K562 treated with DMSO at 1 percent for 24 hours (cell line): ENCODE data around the gene P2RX1. TPM values are rescaled to one million over a fixed set of nuclear protein-coding genes. Genes with fewer than 3 reads are reported as not detected.

Source experiments
- total RNA-seq: library from RNA; unstranded; fragments of 300-600 nt; gene quantifications from 2 replicates; pipeline ENCODE4 v1.2.3, GENCODE V29; 2022; ENCODE audit warnings: low read depth; ENCODE audit not compliant: insufficient read depth

P2RX1 gene
- 15.4 and 18.2 TPM in 2 replicates for total RNA-seq

GRCh38 chr17:3915995-3916696 is at the start of gene P2RX1:
TSS of gene P2RX1 (minus strand) at chr17:3916465. CDS start at chr17:3916225, 240 bp downstream.

GRCh38 chr17:3964203-3965117 is 48.2 kb upstream of the P2RX1 start, which contains the start of gene ATP2A3:
TSS of gene ATP2A3 (minus strand) at chr17:3964437. CDS start at chr17:3964291, 146 bp downstream.

GRCh38 chr17:3893003-3893719 is 23.1 kb downstream of the P2RX1 start, which contains the start of gene CAMKK1:
TSS of gene CAMKK1 (minus strand) at chr17:3893053. CDS start at chr17:3885687, 7,366 bp downstream.

Other genes with a start within 250 kb of the P2RX1 start
- gene TAX1BP3, start 247.9 kb downstream of the P2RX1 start, total RNA-seq: 59.0 and 63.5 TPM in 2 replicates
- 147 and 167 TPM in 2 replicates for gene EMC6, start 247.7 kb downstream of the P2RX1 start, total RNA-seq
- 0.31 TPM in 1 of 2 replicates, not detected in the other for gene P2RX5, start 220.3 kb downstream of the P2RX1 start, total RNA-seq
- 10.6 and 11.9 TPM in 2 replicates for gene HASPIN, start 192.6 kb downstream of the P2RX1 start, total RNA-seq
- 23.4 and 32.6 TPM in 2 replicates for gene ITGAE, start 115.3 kb downstream of the P2RX1 start, total RNA-seq
- 6.5 and 8.2 TPM in 2 replicates for gene NCBP3, start 70.2 kb downstream of the P2RX1 start, total RNA-seq
- 3.4 TPM in 2 replicates for gene CAMKK1, start 23.4 kb downstream of the P2RX1 start, total RNA-seq
- 211 and 252 TPM in 2 replicates for gene ATP2A3, start 48.0 kb upstream of the P2RX1 start, total RNA-seq
- gene ZZEF1, start 226.6 kb upstream of the P2RX1 start, total RNA-seq: 8.9 and 12.7 TPM in 2 replicates
- 18.6 and 23.4 TPM in 2 replicates for gene CYB5D2, start 226.7 kb upstream of the P2RX1 start, total RNA-seq